WTC11 (cell line): ENCODE data around the gene PARP3. TPM values are rescaled to one million over a fixed set of nuclear protein-coding genes. Genes with fewer than 3 reads are reported as not detected.

Source experiments
- EMX1 ChIP-seq: fragments of 250-450 bp; sonication (Bioruptor Pico); IDR thresholded peaks from 2 replicates; pipeline ENCODE4 v1.8.0; 2021; ENCODE audit warnings: mild to moderate bottlenecking
- ESRRA ChIP-seq: sonication (generic); formaldehyde crosslinking; IDR thresholded peaks from 2 replicates; pipeline ENCODE4 v1.8.1; 2022; ENCODE audit warnings: mild to moderate bottlenecking, missing genetic modification reagents, borderline replicate concordance
- FOXP1 ChIP-seq: sonication (generic); formaldehyde crosslinking; IDR thresholded peaks from 2 replicates; pipeline ENCODE4 v1.8.0; 2022; ENCODE audit warnings: missing genetic modification reagents, mild to moderate bottlenecking, moderate library complexity, borderline replicate concordance
- GTF2I ChIP-seq: fragments of 250-450 bp; sonication (Bioruptor Pico); conservative IDR thresholded peaks from 2 replicates; pipeline ENCODE4 v1.4.0; 2021; ENCODE audit warnings: mild to moderate bottlenecking
- JAZF1 ChIP-seq: fragments of 250-450 bp; sonication (Bioruptor Pico); IDR thresholded peaks from 2 replicates; pipeline ENCODE4 v1.9.0; 2021; ENCODE audit warnings: moderate library complexity, mild to moderate bottlenecking, inconsistent platforms
- MYBL2 ChIP-seq: sonication (generic); formaldehyde crosslinking; IDR thresholded peaks from 2 replicates; pipeline ENCODE4 v1.8.1; 2023; ENCODE audit warnings: mild to moderate bottlenecking, moderate library complexity, missing genetic modification reagents
- NFYB ChIP-seq: sonication (generic); formaldehyde crosslinking; conservative IDR thresholded peaks from 2 replicates; pipeline ENCODE4 v1.8.0; 2022; ENCODE audit warnings: low read depth, missing genetic modification reagents
- NR2C2 ChIP-seq: sonication (generic); formaldehyde crosslinking; IDR thresholded peaks from 2 replicates; pipeline ENCODE4 v1.8.0; 2022; ENCODE audit warnings: mild to moderate bottlenecking, missing genetic modification reagents
- OVOL2 ChIP-seq: fragments of 250-450 bp; sonication (Bioruptor Pico); IDR thresholded peaks from 2 replicates; pipeline ENCODE4 v1.9.0; 2021; ENCODE audit warnings: mild to moderate bottlenecking, borderline replicate concordance
- SP1 ChIP-seq: sonication (generic); formaldehyde crosslinking; conservative IDR thresholded peaks from 2 replicates; pipeline ENCODE4 v1.8.1; 2022; ENCODE audit warnings: missing genetic modification reagents
- TEAD4 ChIP-seq: sonication (generic); formaldehyde crosslinking; IDR thresholded peaks from 2 replicates; pipeline ENCODE4 v1.8.0; 2022; ENCODE audit warnings: mild to moderate bottlenecking, missing genetic modification reagents
- TP53 ChIP-seq: sonication (generic); formaldehyde crosslinking; IDR thresholded peaks from 2 replicates; pipeline ENCODE4 v1.8.1; 2023; ENCODE audit warnings: mild to moderate bottlenecking, missing genetic modification reagents
- ZNF121 ChIP-seq: sonication (generic); formaldehyde crosslinking; IDR thresholded peaks from 2 replicates; pipeline ENCODE4 v1.8.0; 2023; ENCODE audit warnings: missing genetic modification reagents
- ZNF416 ChIP-seq: fragments of 250-450 bp; sonication (Bioruptor Pico); IDR thresholded peaks from 2 replicates; pipeline ENCODE4 v1.9.0; 2021; ENCODE audit warnings: mild to moderate bottlenecking, inconsistent platforms
- total RNA-seq: library from RNA; stranded (reverse); gene quantifications from 3 replicates; pipeline ENCODE4 v1.2.3, GENCODE V29; 2021
- TF ChIP-seq, protein P1 (sequence below): fragments of 250-450 bp; sonication (Bioruptor Pico); conservative IDR thresholded peaks from 2 replicates; pipeline ENCODE4 v1.9.0; 2021; ENCODE audit warnings: mild to moderate bottlenecking
- TF ChIP-seq, protein P2 (sequence below): fragments of 250-450 bp; sonication (Bioruptor Pico); IDR thresholded peaks from 2 replicates; pipeline ENCODE4 v2.1.2; 2022; ENCODE audit warnings: mild to moderate bottlenecking, moderate library complexity
- TF ChIP-seq, protein P3 (sequence below): fragments of 200-600 bp; IDR thresholded peaks from 2 replicates; pipeline ENCODE4 v1.8.0; 2022; ENCODE audit warnings: antibody characterized with exemption
- TF ChIP-seq, protein P4 (sequence below): sonication (generic); formaldehyde crosslinking; IDR thresholded peaks from 2 replicates; pipeline ENCODE4 v1.8.0; 2023; ENCODE audit warnings: mild to moderate bottlenecking, missing genetic modification reagents
- TF ChIP-seq, protein P5 (sequence below): sonication (generic); formaldehyde crosslinking; IDR thresholded peaks from 2 replicates; pipeline ENCODE4 v1.8.0; 2022; ENCODE audit warnings: mild to moderate bottlenecking, missing genetic modification reagents
- TF ChIP-seq, protein P6 (sequence below): fragments of 250-450 bp; sonication (Bioruptor Pico); IDR thresholded peaks from 2 replicates; pipeline ENCODE4 v1.9.0; 2021; ENCODE audit warnings: mild to moderate bottlenecking
- TF ChIP-seq, protein P7 (sequence below): sonication (generic); formaldehyde crosslinking; conservative IDR thresholded peaks from 2 replicates; pipeline ENCODE4 v1.8.1; 2023; ENCODE audit warnings: mild to moderate bottlenecking, low read depth, missing genetic modification reagents, moderate library complexity
- TF ChIP-seq, protein P8 (sequence below): sonication (generic); formaldehyde crosslinking; conservative IDR thresholded peaks from 2 replicates; pipeline ENCODE4 v1.8.1; 2022; ENCODE audit warnings: mild to moderate bottlenecking, missing genetic modification reagents
- TF ChIP-seq, protein P9 (sequence below): fragments of 250-450 bp; sonication (Bioruptor Pico); IDR thresholded peaks from 2 replicates; pipeline ENCODE4 v1.8.0; 2021; ENCODE audit warnings: mild to moderate bottlenecking

The PARP3 gene
- total RNA-seq, 1 experiment from 2014 or later: 2.9 TPM

DNA sequence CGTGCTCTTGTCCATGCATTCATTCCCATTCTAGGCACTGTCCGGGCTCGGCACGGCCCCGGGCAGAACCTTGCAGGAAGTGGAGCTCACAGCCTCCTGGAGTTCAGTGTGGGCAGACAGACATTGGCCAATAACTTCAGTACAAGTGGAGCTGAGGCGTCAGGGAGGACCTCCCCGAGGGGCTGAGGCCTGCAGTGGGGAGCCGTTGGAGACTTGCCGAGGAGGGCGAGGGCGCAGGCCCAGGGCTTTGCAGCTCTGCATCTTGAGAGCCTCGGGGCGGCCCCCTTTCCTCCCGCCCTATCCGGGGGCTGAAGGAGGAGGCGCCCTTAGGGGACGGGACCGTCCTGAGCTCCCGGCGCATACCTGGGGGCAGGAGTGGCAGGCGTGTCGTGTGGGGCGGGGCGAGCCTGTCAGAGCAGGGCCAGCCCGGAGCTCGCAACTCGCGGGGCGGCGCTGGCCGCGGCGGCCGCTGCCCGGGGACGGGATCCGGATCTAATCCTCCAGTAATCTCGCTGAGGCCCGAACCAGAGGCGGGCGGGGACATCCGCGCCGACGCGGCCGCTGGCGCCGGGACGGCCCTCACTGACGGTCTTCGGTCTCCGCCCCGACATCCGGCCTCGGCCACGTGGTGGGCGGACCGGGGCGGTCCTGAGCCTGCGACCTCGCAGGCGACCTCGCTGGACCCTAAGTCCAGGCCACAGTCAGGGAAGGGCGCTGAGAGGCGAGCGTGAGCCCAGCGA is 40.8 kb downstream of the PARP3 start, which contains the start of gene ACY1 (continued):
- TF ChIP-seq, protein P1, sequence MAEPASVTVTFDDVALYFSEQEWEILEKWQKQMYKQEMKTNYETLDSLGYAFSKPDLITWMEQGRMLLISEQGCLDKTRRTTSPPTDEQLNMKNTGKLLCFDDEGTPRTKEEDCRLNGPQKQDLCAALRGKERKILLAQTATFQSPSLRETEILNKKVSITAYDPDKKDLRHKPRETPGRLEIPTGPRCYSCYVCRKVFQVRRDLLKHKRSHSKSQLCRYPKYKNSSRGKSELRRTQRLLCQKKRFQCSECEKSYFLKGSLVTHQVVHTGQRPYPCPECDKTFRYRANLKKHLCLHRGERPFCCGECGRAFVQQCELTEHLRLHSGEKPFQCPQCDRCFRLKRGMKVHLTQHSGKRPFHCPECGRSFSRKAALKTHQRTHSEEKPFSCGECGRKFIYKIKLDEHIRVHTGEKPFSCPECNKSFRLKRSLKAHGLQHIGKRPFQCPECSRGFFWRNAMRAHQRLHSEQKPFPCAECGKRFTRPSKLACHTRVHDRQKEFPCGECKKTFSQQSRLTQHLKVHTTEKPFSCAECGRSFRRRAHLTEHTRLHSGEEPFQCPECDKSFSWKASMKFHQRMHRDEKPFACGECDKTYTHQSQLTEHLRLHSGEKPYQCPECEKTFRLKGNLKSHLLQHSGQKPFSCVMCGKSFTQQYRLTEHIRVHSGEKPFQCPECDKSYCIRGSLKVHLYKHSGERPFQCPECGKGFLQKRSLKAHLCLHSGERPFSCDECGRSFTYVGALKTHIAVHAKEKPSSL (CRISPR knock-in tag): no peak
- TF ChIP-seq, protein P2, sequence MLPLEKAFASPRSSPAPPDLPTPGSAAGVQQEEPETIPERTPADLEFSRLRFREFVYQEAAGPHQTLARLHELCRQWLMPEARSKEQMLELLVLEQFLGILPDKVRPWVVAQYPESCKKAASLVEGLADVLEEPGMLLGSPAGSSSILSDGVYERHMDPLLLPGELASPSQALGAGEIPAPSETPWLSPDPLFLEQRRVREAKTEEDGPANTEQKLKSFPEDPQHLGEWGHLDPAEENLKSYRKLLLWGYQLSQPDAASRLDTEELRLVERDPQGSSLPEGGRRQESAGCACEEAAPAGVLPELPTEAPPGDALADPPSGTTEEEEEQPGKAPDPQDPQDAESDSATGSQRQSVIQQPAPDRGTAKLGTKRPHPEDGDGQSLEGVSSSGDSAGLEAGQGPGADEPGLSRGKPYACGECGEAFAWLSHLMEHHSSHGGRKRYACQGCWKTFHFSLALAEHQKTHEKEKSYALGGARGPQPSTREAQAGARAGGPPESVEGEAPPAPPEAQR (CRISPR knock-in tag): no peak
- TF ChIP-seq FOXP1: peak; percentile 62; the same call in 1 of the 2 replicates
- TF ChIP-seq ESRRA (CRISPR knock-in tag): no peak
- TF ChIP-seq, protein P3, sequence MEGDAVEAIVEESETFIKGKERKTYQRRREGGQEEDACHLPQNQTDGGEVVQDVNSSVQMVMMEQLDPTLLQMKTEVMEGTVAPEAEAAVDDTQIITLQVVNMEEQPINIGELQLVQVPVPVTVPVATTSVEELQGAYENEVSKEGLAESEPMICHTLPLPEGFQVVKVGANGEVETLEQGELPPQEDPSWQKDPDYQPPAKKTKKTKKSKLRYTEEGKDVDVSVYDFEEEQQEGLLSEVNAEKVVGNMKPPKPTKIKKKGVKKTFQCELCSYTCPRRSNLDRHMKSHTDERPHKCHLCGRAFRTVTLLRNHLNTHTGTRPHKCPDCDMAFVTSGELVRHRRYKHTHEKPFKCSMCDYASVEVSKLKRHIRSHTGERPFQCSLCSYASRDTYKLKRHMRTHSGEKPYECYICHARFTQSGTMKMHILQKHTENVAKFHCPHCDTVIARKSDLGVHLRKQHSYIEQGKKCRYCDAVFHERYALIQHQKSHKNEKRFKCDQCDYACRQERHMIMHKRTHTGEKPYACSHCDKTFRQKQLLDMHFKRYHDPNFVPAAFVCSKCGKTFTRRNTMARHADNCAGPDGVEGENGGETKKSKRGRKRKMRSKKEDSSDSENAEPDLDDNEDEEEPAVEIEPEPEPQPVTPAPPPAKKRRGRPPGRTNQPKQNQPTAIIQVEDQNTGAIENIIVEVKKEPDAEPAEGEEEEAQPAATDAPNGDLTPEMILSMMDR: 0 out of 2 replicates have a peak, but pooled peaks have one; percentile 1
- TF ChIP-seq, protein P4, sequence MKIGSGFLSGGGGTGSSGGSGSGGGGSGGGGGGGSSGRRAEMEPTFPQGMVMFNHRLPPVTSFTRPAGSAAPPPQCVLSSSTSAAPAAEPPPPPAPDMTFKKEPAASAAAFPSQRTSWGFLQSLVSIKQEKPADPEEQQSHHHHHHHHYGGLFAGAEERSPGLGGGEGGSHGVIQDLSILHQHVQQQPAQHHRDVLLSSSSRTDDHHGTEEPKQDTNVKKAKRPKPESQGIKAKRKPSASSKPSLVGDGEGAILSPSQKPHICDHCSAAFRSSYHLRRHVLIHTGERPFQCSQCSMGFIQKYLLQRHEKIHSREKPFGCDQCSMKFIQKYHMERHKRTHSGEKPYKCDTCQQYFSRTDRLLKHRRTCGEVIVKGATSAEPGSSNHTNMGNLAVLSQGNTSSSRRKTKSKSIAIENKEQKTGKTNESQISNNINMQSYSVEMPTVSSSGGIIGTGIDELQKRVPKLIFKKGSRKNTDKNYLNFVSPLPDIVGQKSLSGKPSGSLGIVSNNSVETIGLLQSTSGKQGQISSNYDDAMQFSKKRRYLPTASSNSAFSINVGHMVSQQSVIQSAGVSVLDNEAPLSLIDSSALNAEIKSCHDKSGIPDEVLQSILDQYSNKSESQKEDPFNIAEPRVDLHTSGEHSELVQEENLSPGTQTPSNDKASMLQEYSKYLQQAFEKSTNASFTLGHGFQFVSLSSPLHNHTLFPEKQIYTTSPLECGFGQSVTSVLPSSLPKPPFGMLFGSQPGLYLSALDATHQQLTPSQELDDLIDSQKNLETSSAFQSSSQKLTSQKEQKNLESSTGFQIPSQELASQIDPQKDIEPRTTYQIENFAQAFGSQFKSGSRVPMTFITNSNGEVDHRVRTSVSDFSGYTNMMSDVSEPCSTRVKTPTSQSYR (CRISPR knock-in tag): no peak
- no peak for TF ChIP-seq ZNF416 (CRISPR knock-in tag)
- TF ChIP-seq, protein P5, sequence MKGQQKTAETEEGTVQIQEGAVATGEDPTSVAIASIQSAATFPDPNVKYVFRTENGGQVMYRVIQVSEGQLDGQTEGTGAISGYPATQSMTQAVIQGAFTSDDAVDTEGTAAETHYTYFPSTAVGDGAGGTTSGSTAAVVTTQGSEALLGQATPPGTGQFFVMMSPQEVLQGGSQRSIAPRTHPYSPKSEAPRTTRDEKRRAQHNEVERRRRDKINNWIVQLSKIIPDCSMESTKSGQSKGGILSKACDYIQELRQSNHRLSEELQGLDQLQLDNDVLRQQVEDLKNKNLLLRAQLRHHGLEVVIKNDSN: peak; percentile 93
- TF ChIP-seq MYBL2 (CRISPR knock-in tag): peak; percentile 17; the same call in 1 of the 2 replicates
- TF ChIP-seq OVOL2 (CRISPR knock-in tag): no peak
- no peak for TF ChIP-seq NR2C2 (CRISPR knock-in tag)
- peak; percentile 84 for TF ChIP-seq SP1 (CRISPR knock-in tag)
- TF ChIP-seq, protein P6, sequence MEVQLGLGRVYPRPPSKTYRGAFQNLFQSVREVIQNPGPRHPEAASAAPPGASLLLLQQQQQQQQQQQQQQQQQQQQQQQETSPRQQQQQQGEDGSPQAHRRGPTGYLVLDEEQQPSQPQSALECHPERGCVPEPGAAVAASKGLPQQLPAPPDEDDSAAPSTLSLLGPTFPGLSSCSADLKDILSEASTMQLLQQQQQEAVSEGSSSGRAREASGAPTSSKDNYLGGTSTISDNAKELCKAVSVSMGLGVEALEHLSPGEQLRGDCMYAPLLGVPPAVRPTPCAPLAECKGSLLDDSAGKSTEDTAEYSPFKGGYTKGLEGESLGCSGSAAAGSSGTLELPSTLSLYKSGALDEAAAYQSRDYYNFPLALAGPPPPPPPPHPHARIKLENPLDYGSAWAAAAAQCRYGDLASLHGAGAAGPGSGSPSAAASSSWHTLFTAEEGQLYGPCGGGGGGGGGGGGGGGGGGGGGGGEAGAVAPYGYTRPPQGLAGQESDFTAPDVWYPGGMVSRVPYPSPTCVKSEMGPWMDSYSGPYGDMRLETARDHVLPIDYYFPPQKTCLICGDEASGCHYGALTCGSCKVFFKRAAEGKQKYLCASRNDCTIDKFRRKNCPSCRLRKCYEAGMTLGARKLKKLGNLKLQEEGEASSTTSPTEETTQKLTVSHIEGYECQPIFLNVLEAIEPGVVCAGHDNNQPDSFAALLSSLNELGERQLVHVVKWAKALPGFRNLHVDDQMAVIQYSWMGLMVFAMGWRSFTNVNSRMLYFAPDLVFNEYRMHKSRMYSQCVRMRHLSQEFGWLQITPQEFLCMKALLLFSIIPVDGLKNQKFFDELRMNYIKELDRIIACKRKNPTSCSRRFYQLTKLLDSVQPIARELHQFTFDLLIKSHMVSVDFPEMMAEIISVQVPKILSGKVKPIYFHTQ (CRISPR knock-in tag): no peak
- TF ChIP-seq TP53 (CRISPR knock-in tag): no peak
- no peak for TF ChIP-seq NFYB (CRISPR knock-in tag)
- TF ChIP-seq, protein P7, sequence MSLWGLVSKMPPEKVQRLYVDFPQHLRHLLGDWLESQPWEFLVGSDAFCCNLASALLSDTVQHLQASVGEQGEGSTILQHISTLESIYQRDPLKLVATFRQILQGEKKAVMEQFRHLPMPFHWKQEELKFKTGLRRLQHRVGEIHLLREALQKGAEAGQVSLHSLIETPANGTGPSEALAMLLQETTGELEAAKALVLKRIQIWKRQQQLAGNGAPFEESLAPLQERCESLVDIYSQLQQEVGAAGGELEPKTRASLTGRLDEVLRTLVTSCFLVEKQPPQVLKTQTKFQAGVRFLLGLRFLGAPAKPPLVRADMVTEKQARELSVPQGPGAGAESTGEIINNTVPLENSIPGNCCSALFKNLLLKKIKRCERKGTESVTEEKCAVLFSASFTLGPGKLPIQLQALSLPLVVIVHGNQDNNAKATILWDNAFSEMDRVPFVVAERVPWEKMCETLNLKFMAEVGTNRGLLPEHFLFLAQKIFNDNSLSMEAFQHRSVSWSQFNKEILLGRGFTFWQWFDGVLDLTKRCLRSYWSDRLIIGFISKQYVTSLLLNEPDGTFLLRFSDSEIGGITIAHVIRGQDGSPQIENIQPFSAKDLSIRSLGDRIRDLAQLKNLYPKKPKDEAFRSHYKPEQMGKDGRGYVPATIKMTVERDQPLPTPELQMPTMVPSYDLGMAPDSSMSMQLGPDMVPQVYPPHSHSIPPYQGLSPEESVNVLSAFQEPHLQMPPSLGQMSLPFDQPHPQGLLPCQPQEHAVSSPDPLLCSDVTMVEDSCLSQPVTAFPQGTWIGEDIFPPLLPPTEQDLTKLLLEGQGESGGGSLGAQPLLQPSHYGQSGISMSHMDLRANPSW (CRISPR knock-in tag): no peak
- TF ChIP-seq ZNF121 (CRISPR knock-in tag): no peak
- no peak for TF ChIP-seq TEAD4
- TF ChIP-seq EMX1 (CRISPR knock-in tag): no peak
- TF ChIP-seq JAZF1 (CRISPR knock-in tag): no peak
- TF ChIP-seq, protein P8, sequence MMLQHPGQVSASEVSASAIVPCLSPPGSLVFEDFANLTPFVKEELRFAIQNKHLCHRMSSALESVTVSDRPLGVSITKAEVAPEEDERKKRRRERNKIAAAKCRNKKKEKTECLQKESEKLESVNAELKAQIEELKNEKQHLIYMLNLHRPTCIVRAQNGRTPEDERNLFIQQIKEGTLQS (CRISPR knock-in tag): no peak
- TF ChIP-seq GTF2I (CRISPR knock-in tag): no peak
- TF ChIP-seq, protein P9, sequence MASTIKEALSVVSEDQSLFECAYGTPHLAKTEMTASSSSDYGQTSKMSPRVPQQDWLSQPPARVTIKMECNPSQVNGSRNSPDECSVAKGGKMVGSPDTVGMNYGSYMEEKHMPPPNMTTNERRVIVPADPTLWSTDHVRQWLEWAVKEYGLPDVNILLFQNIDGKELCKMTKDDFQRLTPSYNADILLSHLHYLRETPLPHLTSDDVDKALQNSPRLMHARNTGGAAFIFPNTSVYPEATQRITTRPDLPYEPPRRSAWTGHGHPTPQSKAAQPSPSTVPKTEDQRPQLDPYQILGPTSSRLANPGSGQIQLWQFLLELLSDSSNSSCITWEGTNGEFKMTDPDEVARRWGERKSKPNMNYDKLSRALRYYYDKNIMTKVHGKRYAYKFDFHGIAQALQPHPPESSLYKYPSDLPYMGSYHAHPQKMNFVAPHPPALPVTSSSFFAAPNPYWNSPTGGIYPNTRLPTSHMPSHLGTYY (CRISPR knock-in tag): no peak
